HG03558 (cell line): ENCODE data around the gene APBB2.

Source experiments
- ATAC-seq: cut with Tn5 transposase; IDR thresholded peaks from one replicate; pipeline ENCODE4 v1.9.1; 2021; ENCODE audit warnings: moderate number of reproducible peaks; ENCODE audit not compliant: unreplicated experiment; ENCODE audit errors: extremely low read depth

Gene APBB2

DNA sequence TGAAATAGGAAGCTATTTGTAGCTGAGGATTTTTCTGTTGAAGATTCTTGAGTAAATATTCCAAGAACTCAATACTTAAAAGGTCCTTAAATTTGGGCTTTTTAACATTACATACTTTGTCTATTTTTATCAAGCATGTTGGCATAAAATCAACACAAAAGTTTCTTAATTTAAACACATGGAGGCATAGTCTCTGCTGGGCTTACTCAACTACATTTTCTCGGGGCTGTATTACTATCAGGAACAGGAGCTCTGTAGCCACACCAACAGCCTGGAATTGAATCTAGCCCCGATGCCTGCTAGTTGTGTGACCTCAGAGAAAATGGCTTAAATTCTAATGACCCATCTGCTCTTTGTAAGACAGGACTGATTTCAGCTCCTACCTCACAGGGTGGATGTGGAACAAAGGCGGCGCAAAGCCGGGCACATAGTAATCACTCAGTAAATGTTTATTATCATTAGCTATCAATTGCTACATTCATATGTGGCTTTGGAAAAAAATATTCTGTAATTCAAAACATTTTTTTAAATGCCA is 257.6 kb downstream of the APBB2 start:
- no peak for ATAC-seq

GRCh38 chr4:40954088-40954668 is 260.2 kb downstream of the APBB2 start:
- no peak for ATAC-seq

DNA sequence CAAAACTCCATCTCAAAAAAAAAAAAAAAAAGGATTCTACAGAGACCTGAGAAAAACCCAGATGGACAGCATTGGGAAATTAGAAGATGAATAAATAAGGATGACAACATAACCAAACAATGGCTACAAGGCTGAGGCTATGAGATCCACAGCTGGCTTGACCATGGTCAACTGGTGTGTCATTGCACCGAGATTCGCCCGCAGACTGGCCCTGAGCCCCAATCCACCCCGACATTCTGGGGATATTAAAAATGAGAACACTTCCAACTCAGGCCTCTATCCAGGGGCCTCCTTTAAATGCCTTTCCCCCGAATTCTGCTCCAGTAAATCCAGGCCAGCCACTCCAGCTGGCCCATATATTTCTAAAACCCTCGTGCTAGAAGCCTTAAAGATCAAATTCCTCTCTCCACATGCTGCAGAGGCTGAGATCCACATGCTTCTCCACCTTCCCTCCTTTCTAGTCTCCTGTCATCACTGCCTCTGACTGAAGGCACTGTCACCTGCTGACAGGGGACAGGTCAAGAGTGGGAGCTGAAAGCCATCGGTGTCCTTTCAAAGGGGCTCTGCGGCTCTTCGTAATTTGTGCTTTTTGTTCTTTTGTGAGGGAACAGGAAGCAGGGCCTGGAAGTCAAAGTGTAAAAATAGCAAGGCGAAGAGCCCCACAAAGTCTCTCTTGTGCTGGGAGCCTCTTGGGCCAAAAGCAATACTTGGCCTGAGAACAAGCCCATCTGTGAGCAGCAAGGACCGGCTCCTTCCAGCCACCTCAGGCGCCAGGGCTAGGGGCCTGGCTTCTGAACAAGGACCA is 260.9 kb downstream of the APBB2 start:
- ATAC-seq, result no peak

- no peak for ATAC-seq
Observed at GRCh38 chr4:40952672-40953071, 261.7 kb downstream of the APBB2 start.

GRCh38 chr4:40952217-40952616 is 262.1 kb downstream of the APBB2 start:
- ATAC-seq, result no peak

- ATAC-seq, result no peak
Observed at GRCh38 chr4:40951026-40951425, 263.3 kb downstream of the APBB2 start.

DNA sequence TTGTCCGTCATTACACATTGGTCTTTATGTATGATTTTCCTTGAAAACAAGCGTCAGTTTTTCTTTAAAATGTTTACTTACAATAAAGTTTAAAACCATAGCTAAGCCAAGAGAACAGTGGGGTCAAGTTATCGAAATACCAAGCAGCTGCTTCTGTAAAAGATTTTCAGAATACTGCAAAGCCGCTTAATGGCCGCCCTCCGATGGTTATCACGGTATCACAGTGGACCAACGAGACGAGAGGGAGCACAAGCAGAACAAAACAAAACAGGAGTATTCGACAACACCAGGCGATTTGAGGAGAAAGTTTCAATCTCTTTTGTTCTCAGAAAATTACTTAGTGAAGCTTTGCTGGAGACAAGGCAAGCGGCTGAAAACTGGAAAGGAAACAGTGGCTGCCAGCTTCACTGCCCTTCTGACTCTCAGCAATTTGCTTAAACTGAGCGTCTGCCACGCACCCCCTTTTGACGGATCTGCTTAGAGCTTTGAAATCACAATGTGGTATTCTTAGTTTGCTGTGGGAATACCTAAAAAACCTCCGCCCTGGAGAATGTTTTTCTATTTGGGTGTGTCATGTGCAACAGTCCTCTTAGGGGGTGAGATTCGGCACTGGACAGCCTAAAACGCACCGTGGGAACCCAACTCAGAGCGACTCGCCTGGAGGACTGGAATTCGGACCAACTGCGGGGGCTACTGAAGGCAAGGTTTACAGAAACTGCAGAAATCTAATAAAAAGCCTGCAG is 264.8 kb downstream of the APBB2 start:
- no peak for ATAC-seq

GRCh38 chr4:40948014-40948413 is 266.3 kb downstream of the APBB2 start:
- no peak for ATAC-seq

GRCh38 chr4:40946652-40947051 is 267.7 kb downstream of the APBB2 start:
- no peak for ATAC-seq

DNA sequence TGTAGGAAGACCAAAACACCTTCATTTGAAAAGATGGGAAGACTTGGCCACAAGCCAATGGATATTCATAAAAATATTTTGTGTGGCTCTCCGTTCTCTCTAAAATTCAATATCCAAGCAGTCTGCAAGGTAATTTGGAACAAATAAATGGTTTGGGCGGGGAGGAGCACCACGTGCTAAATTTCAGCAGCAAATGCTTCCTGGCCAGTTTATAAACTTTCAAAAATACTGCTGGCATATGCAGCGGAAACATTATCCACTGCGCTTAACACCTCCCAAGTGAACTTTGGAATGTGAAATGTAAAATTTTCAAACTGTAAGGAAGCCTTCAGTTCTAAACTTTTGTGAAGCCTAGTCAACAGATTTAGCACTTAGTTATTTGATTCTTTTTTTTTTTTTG is 273.6 kb downstream of the APBB2 start:
- no peak for ATAC-seq

- no peak for ATAC-seq
Observed at GRCh38 chr4:40940317-40940741, 274.0 kb downstream of the APBB2 start.

GRCh38 chr4:40939856-40940255 is 274.5 kb downstream of the APBB2 start:
- ATAC-seq, result no peak

GRCh38 chr4:40938337-40938736 is 276.0 kb downstream of the APBB2 start:
- ATAC-seq, result no peak

DNA sequence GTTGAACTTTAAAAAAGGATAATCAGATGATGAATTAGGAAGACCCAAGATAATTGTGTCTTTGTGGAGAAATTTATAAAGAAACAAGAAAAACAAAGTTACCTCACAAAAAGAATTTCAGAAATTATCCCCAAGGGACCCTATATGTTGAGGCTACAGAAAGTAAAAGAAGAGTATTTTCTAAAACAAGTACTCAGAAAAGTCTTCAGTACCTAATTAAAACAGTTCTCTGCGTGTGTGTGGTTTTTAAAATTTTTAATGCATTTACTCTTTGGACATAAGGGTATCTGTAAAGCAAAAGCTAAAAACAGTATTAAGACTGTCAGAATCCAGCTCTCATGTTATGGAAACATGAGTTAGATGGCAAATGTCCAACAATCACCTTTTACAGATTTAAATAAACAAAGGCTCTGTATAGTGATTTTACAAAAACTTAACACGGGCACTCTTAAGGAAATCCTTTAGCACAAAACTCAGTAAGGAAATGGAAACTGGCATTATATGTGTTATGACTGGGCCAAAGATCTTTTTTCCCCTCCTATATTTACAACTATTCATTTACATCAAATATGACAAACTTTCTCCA is 277.1 kb downstream of the APBB2 start:
- no peak for ATAC-seq

DNA sequence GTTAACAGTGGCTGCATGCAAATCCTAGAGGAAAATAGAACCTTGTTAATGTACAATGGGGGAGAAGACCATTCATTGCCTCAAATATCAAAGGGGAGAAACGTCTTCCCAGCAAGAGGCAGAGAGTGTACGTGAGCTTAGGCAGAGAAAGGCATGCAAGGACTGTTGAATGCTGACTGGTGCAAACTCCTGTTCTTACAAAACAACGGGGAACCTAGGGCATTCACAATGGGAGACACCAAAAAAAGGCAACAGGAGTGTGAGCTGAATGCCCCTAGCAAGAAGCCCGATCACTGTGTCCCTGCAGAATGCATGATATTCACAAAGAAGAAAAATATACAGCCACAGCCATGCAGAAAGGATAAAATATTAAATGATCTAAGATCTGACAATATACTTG is 279.7 kb downstream of the APBB2 start:
- no peak for ATAC-seq

DNA sequence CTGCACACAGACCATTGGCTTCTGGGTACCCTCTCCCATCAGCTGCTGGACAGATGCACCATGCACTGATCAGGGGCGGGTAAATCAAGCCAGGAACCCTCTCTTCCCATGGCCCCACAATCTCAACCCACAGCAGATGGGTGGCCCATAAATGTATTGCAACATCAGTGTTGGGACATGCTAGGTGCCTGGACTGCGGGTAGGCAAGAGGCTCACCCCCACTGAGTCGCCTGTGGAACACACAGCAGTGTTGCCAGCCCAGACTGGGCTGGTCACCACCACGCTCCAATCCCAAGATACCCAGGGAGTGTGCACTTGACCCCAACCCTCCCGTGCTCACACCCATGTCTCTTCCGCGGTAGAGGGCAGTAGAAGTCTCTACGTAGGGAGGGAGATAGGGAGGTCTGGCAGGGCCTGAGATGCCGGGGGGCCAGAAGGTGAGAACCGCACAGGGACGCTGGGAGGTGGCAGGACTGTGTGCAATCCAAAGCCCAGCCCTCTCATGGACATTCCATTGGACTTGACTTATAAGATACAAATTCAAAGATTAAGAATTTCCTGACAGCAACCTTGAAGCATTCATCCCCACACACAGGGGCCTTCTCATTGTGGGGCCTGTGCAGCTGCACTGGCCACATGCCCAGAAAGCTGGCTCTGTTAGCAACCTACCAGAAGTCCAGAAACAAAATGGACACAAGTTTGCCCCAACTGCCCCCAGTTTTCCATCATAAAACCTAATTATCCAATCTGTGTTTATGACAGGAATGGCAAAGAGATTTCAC is 280.9 kb downstream of the APBB2 start:
- ATAC-seq, result no peak

GRCh38 chr4:40931841-40932240 is 282.5 kb downstream of the APBB2 start:
- no peak for ATAC-seq

DNA sequence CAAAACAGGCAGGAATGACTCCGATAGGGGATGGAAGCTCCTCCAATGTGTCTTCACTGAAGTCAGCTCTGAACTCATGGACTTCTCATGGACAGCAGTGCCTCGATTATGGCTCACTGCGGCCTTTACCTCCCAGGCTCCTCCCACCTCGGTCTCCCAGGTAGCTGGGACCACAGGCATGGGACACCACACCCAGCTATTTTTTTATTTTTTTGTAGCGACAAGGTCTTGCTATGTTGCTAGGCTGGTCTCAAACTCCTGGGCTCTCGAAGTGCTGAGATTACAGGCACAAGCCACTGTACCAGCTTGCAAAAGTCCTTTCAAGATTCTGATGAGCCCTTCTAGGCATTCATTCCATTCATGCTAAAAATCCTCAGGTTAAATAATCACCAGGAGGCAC is 283.1 kb downstream of the APBB2 start:
- ATAC-seq, result no peak

- no peak for ATAC-seq
Observed at GRCh38 chr4:40927074-40927473, 287.3 kb downstream of the APBB2 start.

DNA sequence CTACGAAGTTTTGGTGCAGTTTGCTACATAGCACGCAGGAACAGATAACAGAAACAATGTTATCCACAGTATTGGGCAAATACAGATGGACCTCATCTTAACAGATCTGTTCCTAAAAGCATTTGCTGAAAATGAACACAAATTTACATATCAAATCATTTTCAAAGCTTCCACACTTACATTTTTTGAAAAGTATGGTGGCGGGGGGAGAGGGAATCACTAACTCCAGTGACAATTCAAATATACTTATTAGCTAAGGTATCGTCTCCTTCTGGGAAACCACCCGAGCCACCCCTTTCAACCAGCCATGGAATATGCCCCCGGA is 289.6 kb downstream of the APBB2 start:
- ATAC-seq, result no peak
